ENCODE results near the gene ARFRP1.

Gene ARFRP1

DNA sequence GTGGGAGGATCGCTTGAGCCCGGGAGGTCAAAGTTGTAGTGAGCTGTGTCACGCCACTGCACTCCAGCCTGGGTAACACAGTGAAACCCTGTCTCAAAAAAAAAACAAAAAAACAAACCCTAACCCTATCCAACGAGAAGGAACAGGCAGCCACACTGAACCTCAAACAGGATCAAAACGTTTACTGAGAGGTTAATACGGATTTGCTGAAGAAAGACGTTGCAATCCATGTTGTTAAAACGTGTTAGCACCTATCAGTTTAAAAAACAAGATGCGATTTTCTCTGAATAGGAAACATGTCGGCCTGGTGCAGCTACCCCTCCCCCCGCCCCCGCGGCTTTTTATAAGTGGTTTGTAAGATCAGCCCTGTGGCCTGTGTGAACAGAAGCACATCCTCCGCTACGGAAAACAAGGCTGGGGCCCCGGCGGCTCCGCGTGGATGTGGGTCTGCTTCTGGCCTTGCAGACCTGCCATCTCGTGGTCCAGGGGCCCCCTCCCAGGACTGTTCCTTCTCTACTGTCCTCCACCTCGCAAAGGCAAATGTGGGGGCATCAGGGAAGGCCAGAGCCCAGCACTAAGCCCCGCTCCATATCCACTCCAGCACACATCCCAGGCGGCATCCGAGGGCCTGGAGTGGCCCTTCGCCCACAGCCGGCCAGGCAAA, 43.2 kb upstream of the ARFRP1 start:
- TF ChIP-seq, protein P1, sequence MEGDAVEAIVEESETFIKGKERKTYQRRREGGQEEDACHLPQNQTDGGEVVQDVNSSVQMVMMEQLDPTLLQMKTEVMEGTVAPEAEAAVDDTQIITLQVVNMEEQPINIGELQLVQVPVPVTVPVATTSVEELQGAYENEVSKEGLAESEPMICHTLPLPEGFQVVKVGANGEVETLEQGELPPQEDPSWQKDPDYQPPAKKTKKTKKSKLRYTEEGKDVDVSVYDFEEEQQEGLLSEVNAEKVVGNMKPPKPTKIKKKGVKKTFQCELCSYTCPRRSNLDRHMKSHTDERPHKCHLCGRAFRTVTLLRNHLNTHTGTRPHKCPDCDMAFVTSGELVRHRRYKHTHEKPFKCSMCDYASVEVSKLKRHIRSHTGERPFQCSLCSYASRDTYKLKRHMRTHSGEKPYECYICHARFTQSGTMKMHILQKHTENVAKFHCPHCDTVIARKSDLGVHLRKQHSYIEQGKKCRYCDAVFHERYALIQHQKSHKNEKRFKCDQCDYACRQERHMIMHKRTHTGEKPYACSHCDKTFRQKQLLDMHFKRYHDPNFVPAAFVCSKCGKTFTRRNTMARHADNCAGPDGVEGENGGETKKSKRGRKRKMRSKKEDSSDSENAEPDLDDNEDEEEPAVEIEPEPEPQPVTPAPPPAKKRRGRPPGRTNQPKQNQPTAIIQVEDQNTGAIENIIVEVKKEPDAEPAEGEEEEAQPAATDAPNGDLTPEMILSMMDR (IDR thresholded peaks at IDR 0.05), result no peak

DNA sequence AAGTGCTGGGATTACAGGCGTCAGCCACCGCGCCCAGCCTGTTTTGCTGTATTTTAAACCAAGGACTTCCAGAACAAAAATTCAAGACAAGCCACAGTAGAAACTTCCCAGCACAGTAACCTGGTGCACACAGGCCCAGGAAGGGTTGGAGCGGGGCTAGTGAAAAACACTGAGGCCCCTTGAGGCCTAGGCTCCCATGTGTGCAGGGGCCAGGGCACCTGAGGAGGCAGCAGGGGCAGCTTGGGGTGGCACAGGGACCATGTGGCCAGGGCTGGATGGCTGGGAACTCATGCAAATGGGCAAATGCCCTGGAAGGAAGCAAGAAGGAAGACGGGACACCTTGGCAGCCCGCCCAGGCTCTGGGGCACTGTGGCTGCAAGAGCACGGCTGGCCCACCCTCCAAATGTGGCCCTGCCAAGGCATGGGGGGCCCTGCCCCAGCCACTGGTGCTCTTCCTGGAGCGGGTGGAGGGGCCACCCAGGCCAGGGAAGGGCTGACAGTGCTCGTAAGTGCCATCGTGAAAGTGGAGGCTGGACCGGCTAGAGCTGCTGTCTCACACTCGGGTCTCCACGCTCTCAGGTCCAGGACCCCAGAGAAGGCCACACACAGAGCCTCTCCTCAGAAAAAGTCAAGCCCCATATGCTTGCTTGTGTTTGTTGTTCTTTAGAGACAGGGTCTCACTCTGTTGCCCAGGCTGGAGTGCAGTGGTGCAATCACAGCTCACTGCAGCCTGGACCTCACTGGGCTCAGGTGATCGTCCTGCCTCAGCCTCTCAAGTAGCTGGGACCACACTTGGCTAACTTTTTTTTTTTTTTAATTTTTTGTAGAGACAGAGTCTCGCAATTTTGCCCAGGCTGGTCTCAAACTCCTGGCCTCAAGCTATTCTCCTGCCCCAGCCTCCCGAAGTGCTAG, 42.1 kb upstream of the ARFRP1 start:
- TF ChIP-seq, protein P1 (IDR thresholded peaks at IDR 0.05), result no peak

DNA sequence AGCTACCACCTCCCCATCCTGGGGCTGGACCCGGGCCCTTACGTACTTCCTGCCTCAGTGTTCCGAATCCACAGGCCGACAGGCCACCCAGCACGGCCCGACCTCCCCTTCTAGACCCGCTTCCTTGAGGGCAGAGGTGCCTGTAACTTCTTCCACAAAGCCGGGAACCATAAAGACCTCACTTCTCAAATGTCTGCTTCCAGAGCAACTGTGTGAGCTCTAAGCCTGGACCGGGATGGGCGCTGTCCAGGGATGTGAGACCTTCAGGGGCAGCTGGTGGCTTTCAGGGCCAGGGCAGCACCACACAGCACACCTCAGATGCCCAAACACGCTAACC, 41.1 kb upstream of the ARFRP1 start:
- TF ChIP-seq, protein P1 (IDR thresholded peaks at IDR 0.05), result no peak

DNA sequence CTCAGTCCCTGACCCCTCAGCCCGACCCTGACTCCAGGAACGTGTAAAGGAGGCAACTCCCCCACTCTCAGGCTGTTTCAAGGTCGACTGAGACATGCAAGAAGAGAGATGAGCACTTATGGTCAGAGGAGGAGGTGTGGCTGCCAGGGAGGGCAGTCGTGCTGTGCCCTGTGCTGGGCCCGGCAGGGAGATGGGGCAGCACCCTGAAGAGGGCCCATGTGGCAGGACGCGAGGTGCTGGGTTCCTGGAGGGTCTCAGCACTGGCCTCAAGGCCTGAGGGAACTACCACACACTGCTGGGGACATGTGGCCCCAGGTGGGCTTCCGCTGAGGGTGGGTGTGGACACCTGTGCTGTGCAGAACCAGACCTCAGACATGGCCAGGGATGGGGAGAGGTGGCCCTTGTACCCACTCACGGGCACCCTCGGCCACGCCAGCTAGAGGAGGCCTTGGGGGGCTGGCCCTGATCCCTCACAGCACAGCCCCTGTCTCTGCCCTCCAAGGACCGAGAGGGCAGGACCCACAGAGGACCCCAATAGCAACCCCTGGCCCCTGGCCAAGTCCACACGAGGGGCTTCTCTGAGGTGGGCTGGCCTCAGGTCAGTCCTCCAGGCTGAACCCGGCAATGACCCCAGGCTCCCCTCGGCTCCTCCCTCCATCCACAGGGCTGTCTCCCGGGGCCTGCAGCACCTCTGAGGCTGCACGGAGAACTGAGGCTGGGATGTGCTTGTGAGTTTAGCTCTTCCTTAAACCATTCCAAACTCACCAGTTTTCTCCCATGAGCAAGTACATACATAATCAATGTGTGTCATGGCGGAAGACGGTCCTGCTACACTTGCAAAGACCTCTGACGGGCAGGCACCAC, 40.5 kb upstream of the ARFRP1 start:
- TF ChIP-seq, protein P1 (IDR thresholded peaks at IDR 0.05), result no peak

DNA sequence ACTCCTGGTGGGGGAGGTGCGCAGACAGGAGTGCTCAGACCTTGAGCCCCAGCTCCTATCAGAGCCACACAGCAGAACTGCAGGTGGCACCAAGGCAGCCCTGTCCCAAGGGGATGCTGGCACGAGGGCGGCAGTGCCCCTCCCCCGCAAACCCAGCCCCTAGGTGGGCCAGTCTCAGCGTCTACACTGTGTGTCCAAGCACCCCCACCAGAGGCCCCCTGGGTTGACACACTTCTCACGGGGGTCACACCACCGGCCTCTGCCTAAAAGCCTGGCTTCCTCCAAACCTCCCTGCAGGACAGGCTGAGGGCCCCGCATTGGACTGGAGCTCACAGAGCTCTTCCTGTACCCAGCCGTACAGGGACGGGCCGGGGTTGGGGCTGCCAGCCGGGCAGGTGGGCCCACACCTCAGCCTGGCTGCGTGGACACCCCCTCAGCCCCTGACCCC, 39.9 kb upstream of the ARFRP1 start:
- TF ChIP-seq, protein P1 (IDR thresholded peaks at IDR 0.05), result no peak

DNA sequence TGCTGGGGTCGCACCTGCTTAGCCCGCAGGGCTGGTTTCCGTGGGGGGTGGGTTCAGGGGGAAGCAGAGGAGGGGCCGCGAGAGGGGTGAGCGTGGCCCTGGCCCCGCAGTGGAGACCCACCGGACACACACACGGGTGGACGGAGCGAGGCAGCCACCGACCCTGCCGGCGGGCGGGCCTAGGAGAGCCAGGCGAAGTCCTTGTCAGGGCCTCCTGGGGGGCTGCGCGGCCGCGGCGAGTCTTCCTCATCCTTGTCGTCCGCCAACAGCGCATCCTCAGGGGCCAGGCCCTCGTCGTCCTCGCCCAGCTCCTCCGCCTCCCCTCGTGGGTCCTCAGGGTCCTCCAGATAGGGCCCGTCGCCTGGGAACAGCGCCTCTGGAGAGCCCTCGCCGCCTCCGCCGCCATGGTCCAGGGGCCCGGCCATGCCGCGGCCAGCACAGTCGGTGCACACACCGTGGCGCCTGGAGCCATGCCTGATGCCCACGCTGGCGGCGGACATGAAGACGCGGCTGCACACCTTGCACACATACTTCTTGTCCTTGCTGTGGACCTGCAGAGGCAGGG, 39.1 kb upstream of the ARFRP1 start:
- TF ChIP-seq, protein P1 (IDR thresholded peaks at IDR 0.05), result no peak

All from LNCAP (cell line).